ENCODE measurements around the gene BBX. TPM values are rescaled to one million over a fixed set of nuclear protein-coding genes. Genes with fewer than 3 reads are reported as not detected.
"Not testable (repeated sequence)": the region's sequence is repeated elsewhere in the genome, so short reads cannot be mapped to it uniquely, and the experiment has no call there.

The BBX gene
- total RNA-seq, 1 donor from 2014 or later: 39.5 TPM

GRCh38 chr3:107826727-107827126 lies 304.0 kb downstream of the BBX start:
- H3K4me3 ChIP-seq: no peak overlapping the region
- intact Hi-C loops (cut with DNase I): no loop called here
- no peaks in the 10 kb centered on the region for H3K27me3 ChIP-seq
- DNase-seq (ENCODE audit: extremely low spot score in 2 of 2): no peak
- TF ChIP-seq, protein P1, sequence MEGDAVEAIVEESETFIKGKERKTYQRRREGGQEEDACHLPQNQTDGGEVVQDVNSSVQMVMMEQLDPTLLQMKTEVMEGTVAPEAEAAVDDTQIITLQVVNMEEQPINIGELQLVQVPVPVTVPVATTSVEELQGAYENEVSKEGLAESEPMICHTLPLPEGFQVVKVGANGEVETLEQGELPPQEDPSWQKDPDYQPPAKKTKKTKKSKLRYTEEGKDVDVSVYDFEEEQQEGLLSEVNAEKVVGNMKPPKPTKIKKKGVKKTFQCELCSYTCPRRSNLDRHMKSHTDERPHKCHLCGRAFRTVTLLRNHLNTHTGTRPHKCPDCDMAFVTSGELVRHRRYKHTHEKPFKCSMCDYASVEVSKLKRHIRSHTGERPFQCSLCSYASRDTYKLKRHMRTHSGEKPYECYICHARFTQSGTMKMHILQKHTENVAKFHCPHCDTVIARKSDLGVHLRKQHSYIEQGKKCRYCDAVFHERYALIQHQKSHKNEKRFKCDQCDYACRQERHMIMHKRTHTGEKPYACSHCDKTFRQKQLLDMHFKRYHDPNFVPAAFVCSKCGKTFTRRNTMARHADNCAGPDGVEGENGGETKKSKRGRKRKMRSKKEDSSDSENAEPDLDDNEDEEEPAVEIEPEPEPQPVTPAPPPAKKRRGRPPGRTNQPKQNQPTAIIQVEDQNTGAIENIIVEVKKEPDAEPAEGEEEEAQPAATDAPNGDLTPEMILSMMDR (IDR thresholded peaks at IDR 0.05): no peak
- TF ChIP-seq POLR2A (IDR thresholded peaks at IDR 0.05) (no peak), POLR2AphosphoS5 (IDR thresholded peaks at IDR 0.05; ENCODE audit: insufficient read depth in 1 of 2, low read depth in 1 of 2) (no peak)
- no peak overlapping the region for H3K27ac ChIP-seq
- H3K36me3 ChIP-seq: no peaks in the 10 kb centered on the region
- no peaks in the 10 kb centered on the region for H3K4me1 ChIP-seq
- no peaks in the 10 kb centered on the region for H3K9me3 ChIP-seq

GRCh38 chr3:107829185-107829584 lies 306.4 kb downstream of the BBX start:
- Histone ChIP-seq H3K4me3 (no peak overlapping the region), H3K4me1 (no peaks in the 10 kb centered on the region), H3K9me3 (no peaks in the 10 kb centered on the region), H3K36me3 (no peaks in the 10 kb centered on the region), H3K27ac (no peak overlapping the region), H3K27me3 (no peaks in the 10 kb centered on the region)
- DNase-seq (ENCODE audit: extremely low spot score in 2 of 2): no peak
- intact Hi-C loops (cut with DNase I): no loop called here
- no peak for TF ChIP-seq POLR2A (IDR thresholded peaks at IDR 0.05)
- TF ChIP-seq POLR2AphosphoS5 (IDR thresholded peaks at IDR 0.05; ENCODE audit: insufficient read depth in 1 of 2, low read depth in 1 of 2): no peak
- TF ChIP-seq, protein P1 (IDR thresholded peaks at IDR 0.05): no peak

DNA sequence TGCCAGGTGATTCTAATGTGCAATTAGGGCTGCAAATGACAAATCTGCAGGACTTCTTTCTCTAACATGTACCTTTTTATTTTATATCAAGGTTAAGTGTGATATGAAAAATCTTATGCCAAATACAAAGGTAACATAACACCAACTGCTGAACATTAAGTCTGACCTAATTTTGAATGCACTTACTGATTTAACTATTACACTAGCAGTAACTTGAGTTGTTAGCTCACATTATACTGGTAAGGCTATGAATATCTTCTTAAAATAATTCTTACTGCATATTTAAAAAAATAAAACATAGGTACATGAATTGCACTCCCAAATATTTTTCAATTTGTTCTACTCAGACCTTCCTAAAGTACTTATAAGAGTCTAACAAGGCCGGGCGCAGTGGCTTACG lies 308.8 kb downstream of the BBX start:
- DNase-seq (ENCODE audit: extremely low spot score in 2 of 2): no peak
- H3K27me3 ChIP-seq: no peaks in the 10 kb centered on the region
- TF ChIP-seq, protein P1 (IDR thresholded peaks at IDR 0.05): no peak
- no peak for TF ChIP-seq POLR2A (IDR thresholded peaks at IDR 0.05)
- no peak for TF ChIP-seq POLR2AphosphoS5 (IDR thresholded peaks at IDR 0.05; ENCODE audit: insufficient read depth in 1 of 2, low read depth in 1 of 2)
- intact Hi-C loops (cut with DNase I): no loop called here
- H3K9me3 ChIP-seq: no peaks in the 10 kb centered on the region
- H3K4me1 ChIP-seq: no peaks in the 10 kb centered on the region
- H3K27ac ChIP-seq: no peak overlapping the region
- no peaks in the 10 kb centered on the region for H3K36me3 ChIP-seq
- no peak overlapping the region for H3K4me3 ChIP-seq

GRCh38 chr3:107833043-107833442 lies 310.3 kb downstream of the BBX start:
- intact Hi-C loops (cut with DNase I): no loop called here
- Histone ChIP-seq H3K27ac (no peak overlapping the region), H3K4me1 (no peaks in the 10 kb centered on the region), H3K9me3 (no peaks in the 10 kb centered on the region), H3K27me3 (no peaks in the 10 kb centered on the region), H3K4me3 (no peak overlapping the region), H3K36me3 (no peaks in the 10 kb centered on the region)
- TF ChIP-seq POLR2AphosphoS5 (IDR thresholded peaks at IDR 0.05; ENCODE audit: insufficient read depth in 1 of 2, low read depth in 1 of 2) (no peak), POLR2A (IDR thresholded peaks at IDR 0.05) (no peak)
- TF ChIP-seq, protein P1 (IDR thresholded peaks at IDR 0.05): no peak
- no peak for DNase-seq (ENCODE audit: extremely low spot score in 2 of 2)

DNA sequence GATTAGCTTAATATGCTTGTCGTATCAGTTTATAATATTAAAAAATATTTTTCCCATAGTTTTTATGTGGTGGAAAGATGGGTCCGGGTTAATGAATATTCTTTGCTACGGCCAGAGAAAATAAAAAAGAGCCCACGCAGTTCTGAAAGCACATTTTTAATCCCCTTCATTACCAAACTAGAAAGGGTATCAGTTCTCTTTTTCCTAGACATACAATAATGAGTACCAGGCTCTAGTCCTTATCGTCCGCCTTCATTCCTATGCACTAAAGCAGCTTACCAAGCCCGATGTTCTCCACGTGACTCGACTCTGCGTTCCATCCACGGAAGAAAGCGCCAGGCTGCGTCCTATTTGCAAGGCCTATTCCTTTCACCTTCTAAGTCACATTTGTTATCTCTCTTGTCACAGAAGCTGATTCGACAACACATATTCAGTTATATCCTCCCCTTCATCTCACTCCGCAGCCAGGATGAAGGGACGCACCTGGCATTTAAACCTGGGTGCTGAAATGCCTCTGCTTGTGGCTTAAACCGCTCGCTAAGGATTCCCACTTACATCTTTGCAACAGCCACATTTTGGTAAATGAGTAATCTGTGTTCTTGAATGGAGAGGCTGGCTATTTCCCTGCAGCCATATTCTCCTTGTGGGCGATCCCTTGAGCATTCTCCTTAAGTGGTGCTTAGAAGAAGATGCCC lies 311.1 kb downstream of the BBX start:
- no peaks in the 10 kb centered on the region for H3K27me3 ChIP-seq
- no peak overlapping the region for H3K27ac ChIP-seq
- no peak for DNase-seq (ENCODE audit: extremely low spot score in 2 of 2)
- no peaks in the 10 kb centered on the region for H3K4me1 ChIP-seq
- H3K4me3 ChIP-seq: no peak overlapping the region
- TF ChIP-seq POLR2A (IDR thresholded peaks at IDR 0.05) (no peak), POLR2AphosphoS5 (IDR thresholded peaks at IDR 0.05; ENCODE audit: insufficient read depth in 1 of 2, low read depth in 1 of 2) (no peak)
- TF ChIP-seq, protein P1 (IDR thresholded peaks at IDR 0.05): no peak
- no peaks in the 10 kb centered on the region for H3K36me3 ChIP-seq
- intact Hi-C loops (cut with DNase I): no loop called here
- H3K9me3 ChIP-seq: no peaks in the 10 kb centered on the region

- H3K9me3 ChIP-seq; intact Hi-C loops (cut with DNase I); H3K27ac ChIP-seq; DNase-seq (ENCODE audit: extremely low spot score in 2 of 2); H3K27me3 ChIP-seq; H3K4me3 ChIP-seq; H3K36me3 ChIP-seq; H3K4me1 ChIP-seq: not testable (repeated sequence)
Measured at GRCh38 chr3:107835001-107835400, 312.2 kb downstream of the BBX start.

Data from vagina (tissue), 2 donors.